Spleen (tissue), 11 donors: ENCODE results near the gene PRAF2. TPM values are rescaled to one million over a fixed set of nuclear protein-coding genes. Genes with fewer than 3 reads are reported as not detected.

Source experiments
- DNase-seq: peaks from one replicate; pipeline ENCODE4 v3.0.0-alpha.2; 2020
- H3K27ac ChIP-seq, 8 donors: fragments of 200-600 bp; sonication (generic) in 7 of 8; 1 replicate in 4 of 8; 2 replicates in 4 of 8; pipeline versions ENCODE4 v1.5.0 to v1.8.0; 2016 to 2021; ENCODE audit warnings: inconsistent platforms in 4 of 8, mild to moderate bottlenecking in 4 of 8, moderate library complexity in 1 of 8
- H3K27me3 ChIP-seq, 7 donors: fragments of 200-600 bp; sonication (generic) in 6 of 7; replicated peaks in 1 of 7; 1 replicate in 4 of 7; 2 replicates in 3 of 7; pipeline versions ENCODE4 v1.5.0 to v1.8.0; 2016 to 2021; ENCODE audit warnings: inconsistent platforms in 3 of 7, mild to moderate bottlenecking in 1 of 7
- H3K36me3 ChIP-seq, 6 donors: fragments of 200-600 bp; sonication (generic) in 5 of 6; 1 replicate in 4 of 6; 2 replicates in 2 of 6; pipeline versions ENCODE4 v1.5.0 to v1.8.0; 2016 to 2021; ENCODE audit warnings: inconsistent platforms in 2 of 6
- H3K4me1 ChIP-seq, 6 donors: fragments of 200-600 bp; sonication (generic) in 5 of 6; 1 replicate in 3 of 6; 2 replicates in 3 of 6; pipeline versions ENCODE4 v1.5.0 to v1.8.0; 2016 to 2021; ENCODE audit warnings: inconsistent platforms in 3 of 6
- H3K4me3 ChIP-seq, 8 donors: fragments of 200-600 bp; sonication (generic) in 7 of 8; 1 replicate in 4 of 8; 2 replicates in 4 of 8; pipeline versions ENCODE4 v1.5.0 to v1.8.0; 2016 to 2021; ENCODE audit warnings: inconsistent platforms in 4 of 8, mild to moderate bottlenecking in 4 of 8, moderate library complexity in 2 of 8
- H3K9me3 ChIP-seq, 8 donors: fragments of 200-600 bp; sonication (generic) in 7 of 8; 1 replicate in 4 of 8; 2 replicates in 4 of 8; pipeline versions ENCODE4 v1.5.0 to v1.8.0; 2016 to 2021; ENCODE audit warnings: inconsistent platforms in 4 of 8
- POLR2A ChIP-seq, 3 donors: fragments of 450-650 bp; IDR thresholded peaks; one replicate each; pipeline ENCODE4 v1.5.1; 2017; ENCODE audit warnings: antibody characterized with exemption in 3 of 3, mild to moderate bottlenecking in 1 of 3
- POLR2AphosphoS5 ChIP-seq, 3 donors: sonication (generic); formaldehyde crosslinking; IDR thresholded peaks; one replicate each; pipeline ENCODE4 v1.5.1; 2017; ENCODE audit warnings: antibody characterized with exemption in 3 of 3
- WGBS, 5 donors: extraction: QIAGEN DNeasy Blood & Tissue Kit in 3 of 5; methylation state at CpG; one replicate each; pipeline versions ENCODE4 v1.1.5 to v1.1.7; 2013 to 2018; 5-methylcytosine and 5-hydroxymethylcytosine counted together
- intact Hi-C: fragments of 100-400 bp; cut with DNase I; formaldehyde crosslinking; loops from one replicate; pipeline ENCODE4 v1.15.0; 2023; ENCODE audit warnings: low total_unique reads
- polyA plus RNA-seq, 3 donors: library from polyadenylated mRNA; stranded (reverse); fragments of 200-250 nt; gene quantifications; one replicate each; pipeline ENCODE4 v1.2.1, GENCODE V29; 2013
- total RNA-seq, 7 donors: library from RNA; depleted of rRNA in 3 of 7; stranded (reverse); fragments of >200 nt in 3 of 7; fragmentation: NEBNext Ultra II Directional in 4 of 7; extraction: Animal tissue kit (Norgen Biotek cat#: 25700) in 4 of 7; gene quantifications; one replicate each; pipeline versions ENCODE4 v1.1.0 to v1.2.1, GENCODE V29; 2016 to 2021
- TF ChIP-seq, protein P1 (sequence below), 11 experiments: fragments of 200-600 bp in 7 of 11; fragments of 450-650 bp in 4 of 11; sonication (generic) in 4 of 11; IDR thresholded peaks in 8 of 11; conservative IDR thresholded peaks in 3 of 11; 1 replicate in 7 of 11; 2 replicates in 4 of 11; pipeline versions ENCODE4 v1.4.0 to v1.8.0; 2016 to 2021; ENCODE audit warnings: antibody characterized with exemption in 11 of 11, inconsistent platforms in 4 of 11, mild to moderate bottlenecking in 1 of 11
- donor health status: healthy with polysubstance abuse.
- donor health status: DM: no; HTN: no; CAD: no; lungs with moderate emphysema.
- donor health status: DM: no; HTN: no; CAD: no.
- donor health status: Bipolar disorder and iron deficiency.
- donor health status: healthy.
- donor health status: DM: no; HTN: no; CAD: no.
- donor health status: DM: yes; HTN: yes; CAD: no.

PRAF2 gene
- total and polyA plus RNA-seq, 10 donors: 15.4 to 23.7 (median 18.3) TPM

DNA sequence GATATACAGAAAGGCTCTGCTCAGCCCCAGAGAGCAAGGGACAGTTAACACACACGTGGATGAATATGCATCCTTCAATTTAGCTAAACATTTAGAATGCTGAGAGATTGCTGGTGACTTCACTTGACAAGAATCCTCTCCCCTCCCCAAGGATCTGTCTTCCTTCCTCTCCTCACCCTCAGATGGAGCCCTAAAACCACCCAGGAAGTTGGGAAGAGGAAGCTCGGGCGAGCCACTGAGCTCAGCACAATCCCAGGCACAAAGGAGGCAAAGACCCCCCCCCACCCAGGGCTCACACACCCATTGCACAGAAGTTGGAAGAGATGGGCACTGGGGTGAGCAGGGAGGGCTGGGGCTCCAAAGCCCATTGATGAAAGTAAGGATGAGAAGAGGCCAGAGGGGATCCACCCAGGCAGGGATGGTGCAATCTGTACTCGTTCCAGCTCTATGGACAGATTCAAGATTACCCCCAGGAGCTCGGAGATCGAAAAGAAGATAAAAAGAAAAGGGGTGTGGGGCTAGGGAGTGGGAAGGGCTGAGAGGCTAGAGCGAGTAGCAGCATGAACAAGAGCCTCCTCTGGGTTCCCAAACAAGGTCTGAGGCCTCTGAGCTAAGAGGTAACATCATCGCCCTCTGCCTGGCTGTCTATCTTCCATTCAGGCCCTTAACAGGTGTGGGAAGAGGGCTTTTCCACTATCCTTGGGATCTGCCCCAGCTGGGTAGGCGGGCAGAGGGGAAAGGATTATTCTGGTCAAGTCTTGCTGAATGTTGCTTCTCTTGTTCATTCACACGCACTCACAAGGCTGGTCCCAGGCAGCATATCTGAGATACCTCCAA is 31.8 kb downstream of the PRAF2 start:
- Histone ChIP-seq H3K36me3 (peaks cover 0 to 28% (median 21%) of the 10 kb centered on the region in 6 donors), H3K4me1 (peaks cover 0 to 48% (median 25%) of the 10 kb centered on the region in 6 donors), H3K4me3 (peak overlapping the region; percentile 41 to 83 (median 54)), H3K9me3 (no peaks in the 10 kb centered on the region), H3K27ac (peak overlapping the region; percentile 81 to 99 (median 96)), H3K27me3 (no peaks in the 10 kb centered on the region)
- TF ChIP-seq, protein P1, sequence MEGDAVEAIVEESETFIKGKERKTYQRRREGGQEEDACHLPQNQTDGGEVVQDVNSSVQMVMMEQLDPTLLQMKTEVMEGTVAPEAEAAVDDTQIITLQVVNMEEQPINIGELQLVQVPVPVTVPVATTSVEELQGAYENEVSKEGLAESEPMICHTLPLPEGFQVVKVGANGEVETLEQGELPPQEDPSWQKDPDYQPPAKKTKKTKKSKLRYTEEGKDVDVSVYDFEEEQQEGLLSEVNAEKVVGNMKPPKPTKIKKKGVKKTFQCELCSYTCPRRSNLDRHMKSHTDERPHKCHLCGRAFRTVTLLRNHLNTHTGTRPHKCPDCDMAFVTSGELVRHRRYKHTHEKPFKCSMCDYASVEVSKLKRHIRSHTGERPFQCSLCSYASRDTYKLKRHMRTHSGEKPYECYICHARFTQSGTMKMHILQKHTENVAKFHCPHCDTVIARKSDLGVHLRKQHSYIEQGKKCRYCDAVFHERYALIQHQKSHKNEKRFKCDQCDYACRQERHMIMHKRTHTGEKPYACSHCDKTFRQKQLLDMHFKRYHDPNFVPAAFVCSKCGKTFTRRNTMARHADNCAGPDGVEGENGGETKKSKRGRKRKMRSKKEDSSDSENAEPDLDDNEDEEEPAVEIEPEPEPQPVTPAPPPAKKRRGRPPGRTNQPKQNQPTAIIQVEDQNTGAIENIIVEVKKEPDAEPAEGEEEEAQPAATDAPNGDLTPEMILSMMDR (IDR thresholded peaks at IDR 0.05 in 8 of 11, conservative IDR thresholded peaks at IDR 0.05 in 3 of 11): no peak
- TF ChIP-seq POLR2AphosphoS5 (IDR thresholded peaks at IDR 0.05) (no peak), POLR2A (IDR thresholded peaks at IDR 0.05) (no peak)
- intact Hi-C loops: no loop called here
- DNase-seq: no peak
- WGBS, 5 donors: 5 to 33% (median 10%) methylated on average over 8 to 10 of the region's 10 CpGs

GRCh38 chrX:49040376-49040955 is 33.3 kb downstream of the PRAF2 start:
- intact Hi-C loops: no loop called here
- whole genome bisulfite sequencing, 5 donors: 38 to 60% (median 47%) methylated on average over 6 to 7 of the region's 7 CpGs
- no peak for TF ChIP-seq POLR2A (IDR thresholded peaks at IDR 0.05)
- TF ChIP-seq, protein P1 (IDR thresholded peaks at IDR 0.05 in 8 of 11, conservative IDR thresholded peaks at IDR 0.05 in 3 of 11): no peak
- TF ChIP-seq POLR2AphosphoS5 (IDR thresholded peaks at IDR 0.05): no peak

GRCh38 chrX:49039598-49040375 is 34.0 kb downstream of the PRAF2 start:
- WGBS, 5 donors: 0 to 16% (median 11%) methylated on average over 3 to 9 of the region's 9 CpGs
- peak overlapping the region in 7 of 8 donors; percentile 58 to 99 (median 97) for H3K27ac ChIP-seq
- H3K4me1 ChIP-seq: peaks cover 0 to 48% (median 25%) of the 10 kb centered on the region in 6 donors
- H3K36me3 ChIP-seq: peaks cover 0 to 49% (median 24%) of the 10 kb centered on the region in 6 donors
- intact Hi-C loops: no loop called here
- DNase-seq: peak; percentile 86
- peak overlapping the region in 5 of 8 donors; percentile 9 to 83 (median 57) for H3K4me3 ChIP-seq
- no peaks in the 10 kb centered on the region for H3K9me3 ChIP-seq
- TF ChIP-seq, protein P1 (IDR thresholded peaks at IDR 0.05 in 8 of 11, conservative IDR thresholded peaks at IDR 0.05 in 3 of 11): no peak
- TF ChIP-seq POLR2A (IDR thresholded peaks at IDR 0.05) (no peak), POLR2AphosphoS5 (IDR thresholded peaks at IDR 0.05) (peak in 2 of 3 donors; percentile 41 to 47)
- no peaks in the 10 kb centered on the region for H3K27me3 ChIP-seq

More at GRCh38 chrX:49040376-49040955, 33.3 kb downstream of the PRAF2 start:
- no peaks in the 10 kb centered on the region for H3K9me3 ChIP-seq
- peaks cover 0 to 43% (median 24%) of the 10 kb centered on the region in 6 donors for H3K36me3 ChIP-seq
- H3K27me3 ChIP-seq: no peaks in the 10 kb centered on the region
- H3K4me3 ChIP-seq: peak overlapping the region in 5 of 8 donors; percentile 9 to 83 (median 57)
- peak overlapping the region in 7 of 8 donors; percentile 55 to 99 (median 97) for H3K27ac ChIP-seq
- DNase-seq: no peak
- H3K4me1 ChIP-seq: peaks cover 0 to 48% (median 25%) of the 10 kb centered on the region in 6 donors
